GM12878 (cell line): ENCODE results near the gene BPIFB3. TPM values are rescaled to one million over a fixed set of nuclear protein-coding genes. Genes with fewer than 3 reads are reported as not detected.

Experiments used
- BCL11A ChIP-seq: IDR thresholded peaks from 2 replicates; pipeline ENCODE4 v1.6.1; 2011; ENCODE audit warnings: low read depth, low read length
- BCL3 ChIP-seq: IDR thresholded peaks from 2 replicates; pipeline ENCODE4 v1.6.1; 2011; ENCODE audit warnings: borderline replicate concordance, low read depth, mild to moderate bottlenecking, moderate library complexity, low read length; ENCODE audit not compliant: insufficient read depth, poor library complexity, severe bottlenecking
- BMI1 ChIP-seq: fragments of 450-650 bp; IDR thresholded peaks from 2 replicates; pipeline ENCODE4 v1.6.1; 2016; ENCODE audit warnings: mild to moderate bottlenecking, moderate library complexity, borderline replicate concordance
- DPF2 ChIP-seq: fragments of 450-650 bp; IDR thresholded peaks from 2 replicates; pipeline ENCODE4 v1.6.1; 2017; ENCODE audit warnings: mild to moderate bottlenecking
- EED ChIP-seq: sonication (generic); IDR thresholded peaks from 2 replicates; pipeline ENCODE4 v1.6.1; 2016; ENCODE audit warnings: antibody characterized with exemption, low read depth
- EP300 ChIP-seq, 2 experiments: fragments of 150-350 bp in 1 of 2; IDR thresholded peaks; 2 replicates each; pipeline ENCODE4 v1.6.1; 2011 to 2012; ENCODE audit warnings: low read depth in 2 of 2, low read length in 2 of 2, borderline replicate concordance in 1 of 2, improper control_type of control experiment in 1 of 2, inconsistent platforms in 1 of 2; ENCODE audit not compliant: control insufficient read depth in 1 of 2
- FOXM1 ChIP-seq: IDR thresholded peaks from 2 replicates; pipeline ENCODE4 v1.6.1; 2012; ENCODE audit warnings: low read depth, mild to moderate bottlenecking, inconsistent platforms, low read length, moderate library complexity
- JUNB ChIP-seq: IDR thresholded peaks from 2 replicates; pipeline ENCODE4 v1.6.1; 2016; ENCODE audit warnings: antibody characterized with exemption, mild to moderate bottlenecking
- JUND ChIP-seq: IDR thresholded peaks from 2 replicates; pipeline ENCODE4 v1.6.1; 2012; ENCODE audit warnings: low read depth, mild to moderate bottlenecking, low read length, improper control_type of control experiment, moderate library complexity
- MEF2A ChIP-seq: IDR thresholded peaks from 2 replicates; pipeline ENCODE4 v1.6.1; 2011; ENCODE audit warnings: low read depth, mild to moderate bottlenecking, low read length, moderate library complexity; ENCODE audit not compliant: insufficient read depth
- PRDM15 ChIP-seq: fragments of 450-650 bp; formaldehyde crosslinking; IDR thresholded peaks from 2 replicates; pipeline ENCODE4 v1.4.0; 2020; ENCODE audit warnings: mild to moderate bottlenecking, moderate library complexity
- RUNX3 ChIP-seq: IDR thresholded peaks from 2 replicates; pipeline ENCODE4 v1.6.1; 2012; ENCODE audit warnings: low read length, inconsistent platforms
- SMAD1 ChIP-seq: fragments of 450-650 bp; IDR thresholded peaks from 2 replicates; pipeline ENCODE4 v1.6.1; 2018; ENCODE audit warnings: mild to moderate bottlenecking, low read depth; ENCODE audit not compliant: partially characterized antibody
- SP1 ChIP-seq: IDR thresholded peaks from one replicate; pipeline ENCODE4 v1.6.1; 2011; ENCODE audit warnings: low read depth, low read length
- TCF7 ChIP-seq: IDR thresholded peaks from 2 replicates; pipeline ENCODE4 v1.6.1; 2014; ENCODE audit warnings: antibody characterized with exemption, borderline replicate concordance
- polyA plus RNA-seq, 11 experiments: library from polyadenylated mRNA; depleted of rRNA in 4 of 11; unstranded in 6 of 11; stranded (reverse) in 5 of 11; fragments of >200 nt; fragmentation: Nextera tagmentation in 4 of 11; fragmentation: Illumina TruSeq in 1 of 11; extraction: Ambion mirVana in 4 of 11; extraction: Trizol in 1 of 11; gene quantifications; 1 replicate in 1 of 11; 2 replicates in 10 of 11; pipeline versions ENCODE4 v1.2.1 to v1.2.3, GENCODE V29; 2011 to 2016; ENCODE audit warnings: inconsistent platforms in 2 of 11, missing spikeins in 2 of 11, low read depth in 1 of 11
- total RNA-seq, 4 experiments: library from RNA; depleted of rRNA in 3 of 4; stranded (reverse); fragments of >200 nt in 3 of 4; fragmentation: Illumina TruSeq in 1 of 4; extraction: Trizol in 1 of 4; gene quantifications; 2 replicates each; pipeline versions ENCODE4 v1.2.1 to v1.2.3, GENCODE V29; 2013 to 2021
- TF ChIP-seq, protein P1 (sequence below): fragments of 450-650 bp; IDR thresholded peaks from 2 replicates; pipeline ENCODE4 v1.6.1; 2017; ENCODE audit warnings: low read depth, mild to moderate bottlenecking, moderate library complexity
- TF ChIP-seq, protein P2 (sequence below): fragments of 150-350 bp; IDR thresholded peaks from 2 replicates; pipeline ENCODE4 v1.6.1; 2014; ENCODE audit warnings: mild to moderate bottlenecking, low read depth, low read length

The BPIFB3 gene
- total and polyA plus RNA-seq, 10 of the 15 experiments (the other 5 are each of a cell fraction or from before 2014, with no cell fraction given) = not detected

DNA sequence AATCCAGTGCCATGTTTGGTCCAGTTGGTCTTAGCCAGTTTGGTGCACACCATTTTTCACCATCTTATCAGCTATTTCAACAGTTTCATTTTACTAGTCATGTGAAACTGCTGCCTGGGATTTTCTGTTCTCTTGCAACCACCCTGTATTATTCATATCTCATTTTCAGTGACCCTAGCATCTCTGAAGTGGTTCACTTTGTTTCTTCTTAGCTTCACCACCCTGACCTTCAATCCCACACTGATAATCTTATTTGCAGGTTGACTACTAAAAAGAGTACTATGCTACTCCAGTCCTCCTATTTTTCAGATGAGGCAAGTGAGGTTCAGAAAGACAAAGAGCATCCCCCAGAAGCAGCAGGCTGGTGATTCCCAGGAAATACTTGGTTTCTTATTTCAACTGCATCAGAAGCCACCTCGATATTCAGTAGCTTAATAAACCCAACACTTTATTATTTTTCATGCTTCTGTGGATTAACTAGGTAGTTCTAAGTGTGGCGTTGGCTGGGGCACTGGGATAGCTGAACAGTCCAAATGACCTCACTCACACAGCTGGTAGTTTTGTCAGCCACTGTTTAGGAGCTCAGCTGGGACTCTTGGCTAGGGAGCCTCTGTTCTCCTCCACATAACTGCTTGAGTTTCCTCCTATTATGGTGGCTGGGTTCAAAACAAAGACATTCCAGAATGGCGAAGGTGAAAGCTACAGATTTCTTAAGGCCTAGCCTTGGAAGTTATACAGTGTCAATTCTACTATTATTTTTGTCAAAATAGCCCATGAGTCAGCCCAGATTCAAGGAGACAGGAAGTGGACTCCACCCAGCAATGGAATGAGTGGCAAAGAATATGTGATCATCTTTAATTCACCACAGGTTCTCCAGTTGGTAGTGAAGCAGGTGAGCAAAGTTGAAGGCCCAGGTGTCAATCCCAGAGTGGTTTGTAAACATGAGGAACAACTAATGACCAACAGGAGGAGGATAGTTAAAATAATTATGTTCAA lies 66.3 kb downstream of the BPIFB3 start (continued):
- TF ChIP-seq JUNB (peak; percentile 62; the same call in 1 of the 2 replicates), BCL11A (peak; percentile 72), EP300 (IDR thresholded peaks at IDR 0.05; ENCODE audit: borderline replicate concordance in 1 of 2, control insufficient read depth in 1 of 2, low read depth in 2 of 2, low read length in 2 of 2) (0 out of 4 replicates have a peak, but pooled peaks of 1 of the 2 experiments have one; percentile 29), BMI1 (no peak), TCF7 (peak; percentile 92), RUNX3 (peak; percentile 94), JUND (0 out of 2 replicates have a peak, but pooled peaks have one; percentile 5), SMAD1 (no peak), BCL3 (no peak), FOXM1 (peak; percentile 36; the same call in 1 of the 2 replicates), EED (peak; percentile 40; the same call in 1 of the 2 replicates), DPF2 (0 out of 2 replicates have a peak, but pooled peaks have one; percentile 26), PRDM15 (CRISPR knock-in tag) (no peak), SP1 (peak; percentile 20), MEF2A (0 out of 2 replicates have a peak, but pooled peaks have one; percentile 23)
- TF ChIP-seq, protein P1, sequence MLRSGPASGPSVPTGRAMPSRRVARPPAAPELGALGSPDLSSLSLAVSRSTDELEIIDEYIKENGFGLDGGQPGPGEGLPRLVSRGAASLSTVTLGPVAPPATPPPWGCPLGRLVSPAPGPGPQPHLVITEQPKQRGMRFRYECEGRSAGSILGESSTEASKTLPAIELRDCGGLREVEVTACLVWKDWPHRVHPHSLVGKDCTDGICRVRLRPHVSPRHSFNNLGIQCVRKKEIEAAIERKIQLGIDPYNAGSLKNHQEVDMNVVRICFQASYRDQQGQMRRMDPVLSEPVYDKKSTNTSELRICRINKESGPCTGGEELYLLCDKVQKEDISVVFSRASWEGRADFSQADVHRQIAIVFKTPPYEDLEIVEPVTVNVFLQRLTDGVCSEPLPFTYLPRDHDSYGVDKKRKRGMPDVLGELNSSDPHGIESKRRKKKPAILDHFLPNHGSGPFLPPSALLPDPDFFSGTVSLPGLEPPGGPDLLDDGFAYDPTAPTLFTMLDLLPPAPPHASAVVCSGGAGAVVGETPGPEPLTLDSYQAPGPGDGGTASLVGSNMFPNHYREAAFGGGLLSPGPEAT = no peak
- TF ChIP-seq, protein P2, sequence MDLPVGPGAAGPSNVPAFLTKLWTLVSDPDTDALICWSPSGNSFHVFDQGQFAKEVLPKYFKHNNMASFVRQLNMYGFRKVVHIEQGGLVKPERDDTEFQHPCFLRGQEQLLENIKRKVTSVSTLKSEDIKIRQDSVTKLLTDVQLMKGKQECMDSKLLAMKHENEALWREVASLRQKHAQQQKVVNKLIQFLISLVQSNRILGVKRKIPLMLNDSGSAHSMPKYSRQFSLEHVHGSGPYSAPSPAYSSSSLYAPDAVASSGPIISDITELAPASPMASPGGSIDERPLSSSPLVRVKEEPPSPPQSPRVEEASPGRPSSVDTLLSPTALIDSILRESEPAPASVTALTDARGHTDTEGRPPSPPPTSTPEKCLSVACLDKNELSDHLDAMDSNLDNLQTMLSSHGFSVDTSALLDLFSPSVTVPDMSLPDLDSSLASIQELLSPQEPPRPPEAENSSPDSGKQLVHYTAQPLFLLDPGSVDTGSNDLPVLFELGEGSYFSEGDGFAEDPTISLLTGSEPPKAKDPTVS = no peak
